GM18907 (cell line): ENCODE measurements around the gene VSTM2B.
"Not testable (repeated sequence)": the region's sequence is repeated elsewhere in the genome, so short reads cannot be mapped to it uniquely, and the experiment has no call there.

Experiments
- ATAC-seq: cut with Tn5 transposase; IDR thresholded peaks from one replicate; pipeline ENCODE4 v1.9.1; 2021; ENCODE audit warnings: mild to moderate bottlenecking, moderate library complexity; ENCODE audit not compliant: unreplicated experiment

Gene VSTM2B

GRCh38 chr19:29525901-29526729 is at the start of gene VSTM2B:
VSTM2B (plus strand) TSS chr19:29525994; CDS start chr19:29526584, 590 bp downstream.
- ATAC-seq = no peak

- no peak for ATAC-seq
Measured at GRCh38 chr19:29476528-29476927, 49.3 kb upstream of the VSTM2B start.

GRCh38 chr19:29477831-29478577 is 47.8 kb upstream of the VSTM2B start:
- ATAC-seq = no peak

GRCh38 chr19:29478578-29479565 is 46.9 kb upstream of the VSTM2B start:
- no peak for ATAC-seq

- no peak for ATAC-seq
Measured at GRCh38 chr19:29479941-29480340, 45.9 kb upstream of the VSTM2B start.

- ATAC-seq = no peak
Measured at GRCh38 chr19:29480507-29480906, 45.3 kb upstream of the VSTM2B start.

GRCh38 chr19:29482855-29483640 is 42.7 kb upstream of the VSTM2B start:
- no peak for ATAC-seq

GRCh38 chr19:29483641-29483920 is 42.2 kb upstream of the VSTM2B start:
- ATAC-seq = no peak

GRCh38 chr19:29483944-29484581 is 41.7 kb upstream of the VSTM2B start:
- no peak for ATAC-seq

GRCh38 chr19:29484876-29485275 is 40.9 kb upstream of the VSTM2B start:
- no peak for ATAC-seq

- ATAC-seq = no peak
Measured at GRCh38 chr19:29485293-29485692, 40.5 kb upstream of the VSTM2B start.

- not testable (repeated sequence) for ATAC-seq
Measured at GRCh38 chr19:29486961-29487360, 38.8 kb upstream of the VSTM2B start.

- no peak for ATAC-seq
Measured at GRCh38 chr19:29487432-29487831, 38.4 kb upstream of the VSTM2B start.

- no peak for ATAC-seq
Measured at GRCh38 chr19:29488316-29488715, 37.5 kb upstream of the VSTM2B start.

GRCh38 chr19:29489172-29489951 is 36.4 kb upstream of the VSTM2B start:
- ATAC-seq = no peak

- no peak for ATAC-seq
Measured at GRCh38 chr19:29491491-29491890, 34.3 kb upstream of the VSTM2B start.

- no peak for ATAC-seq
Measured at GRCh38 chr19:29491995-29492577, 33.7 kb upstream of the VSTM2B start.

- no peak for ATAC-seq
Measured at GRCh38 chr19:29492769-29493168, 33.0 kb upstream of the VSTM2B start.

- ATAC-seq = no peak
Measured at GRCh38 chr19:29495091-29495490, 30.7 kb upstream of the VSTM2B start.
